GM12878 (cell line): ENCODE measurements around the gene CSRP1. TPM values are rescaled to one million over a fixed set of nuclear protein-coding genes. Genes with fewer than 3 reads are reported as not detected.
A peak's percentile ranks its signal among the peaks of the same experiment; 100 is the strongest.

ENCODE experiments used
- ATAC-seq: fragments of 200-7000 bp; cut with Tn5 transposase; 3 replicates; pipeline ENCODE4 v1.9.1; 2020; ENCODE audit warnings: mild to moderate bottlenecking, moderate library complexity
- BruUV-seq: library from RNA; stranded (reverse); fragments of 400-500 nt; replicated peaks from 2 replicates; lab custom pipeline; 2021; lab: Mats Ljungman, UMichigan
- CTCF ChIA-PET: fragments of 300-600 bp; sonication (Branson Sonifier 250); formaldehyde crosslinking; extraction: SDS; loops from one replicate; lab custom pipeline; 2021; ENCODE audit warnings: inconsistent platforms; lab: Yijun Ruan, JAX
- POLR2A ChIA-PET: fragments of 350-600 bp; formaldehyde crosslinking; extraction: SDS; loops from one replicate; lab custom pipeline; 2021; ENCODE audit warnings: inconsistent platforms; lab: Charles Lee
- RAD21 ChIA-PET: fragments of 300-600 bp; sonication (Branson Sonifier 250); formaldehyde crosslinking; loops from one replicate; lab custom pipeline; 2023; ENCODE audit warnings: antibody characterized with exemption; ENCODE audit not compliant: unreplicated experiment; lab: Charles Lee
- SMC1A ChIA-PET: fragments of 300-600 bp; sonication (Branson Sonifier 250); formaldehyde crosslinking; loops from one replicate; lab custom pipeline; 2023; ENCODE audit not compliant: unreplicated experiment, uncharacterized antibody; lab: Charles Lee
- DNase-seq: peaks from one replicate; pipeline ENCODE4 v3.0.0-alpha.2; 2011; ENCODE audit warnings: low read depth, low spot score
- FAIRE-seq: peaks from 3 replicates; lab custom pipeline; 2011; peaks lifted over from hg19 to GRCh38; lab: Jason Lieb, UNC
- H2AFZ ChIP-seq: 2 replicates; pipeline ENCODE4 v1.6.0; 2011; ENCODE audit warnings: low read depth, low read length, control low read depth; ENCODE audit not compliant: control insufficient read depth
- H3K27ac ChIP-seq: 2 replicates; pipeline ENCODE4 v1.5.1; 2011; ENCODE audit warnings: control low read depth; ENCODE audit not compliant: control insufficient read depth, insufficient read depth
- H3K27me3 ChIP-seq, 2 experiments: replicated peaks in 1 of 2; 2 replicates each; pipeline versions ENCODE4 v1.6.0 to v1.6.1; 2011; ENCODE audit warnings: low read length in 1 of 2; ENCODE audit not compliant: control insufficient read depth in 2 of 2, insufficient read depth in 2 of 2
- H3K36me3 ChIP-seq, 2 experiments: 2 replicates each; pipeline ENCODE4 v1.5.1; 2011; ENCODE audit warnings: low read length in 1 of 2; ENCODE audit not compliant: control insufficient read depth in 2 of 2, insufficient read depth in 2 of 2
- H3K4me1 ChIP-seq: 2 replicates; pipeline ENCODE4 v1.6.1; 2011; ENCODE audit warnings: mild to moderate bottlenecking, low read length, moderate library complexity, mixed read lengths; ENCODE audit not compliant: control insufficient read depth, insufficient read depth
- H3K4me2 ChIP-seq: 2 replicates; pipeline ENCODE4 v1.6.0; 2011; ENCODE audit warnings: control low read depth; ENCODE audit not compliant: control insufficient read depth, insufficient read depth
- H3K4me3 ChIP-seq: fragments of 200-600 bp; sonication (generic); 2 replicates; pipeline ENCODE4 v1.5.1; 2016
- H3K79me2 ChIP-seq: 2 replicates; pipeline ENCODE4 v1.6.0; 2011; ENCODE audit warnings: low read length; ENCODE audit not compliant: control insufficient read depth, insufficient read depth
- H3K9ac ChIP-seq: 2 replicates; pipeline ENCODE4 v1.8.0; 2011; ENCODE audit warnings: low read length, control low read depth, mixed read lengths; ENCODE audit not compliant: control insufficient read depth, insufficient read depth
- H3K9me3 ChIP-seq: replicated peaks from 3 replicates; pipeline ENCODE4 v1.5.1; 2011; ENCODE audit warnings: mild to moderate bottlenecking, low read length; ENCODE audit not compliant: control insufficient read depth, insufficient read depth
- H4K20me1 ChIP-seq: 2 replicates; pipeline ENCODE4 v1.6.0; 2011; ENCODE audit not compliant: control insufficient read depth, insufficient read depth
- CREB1 ChIP-seq: IDR thresholded peaks from 2 replicates; pipeline ENCODE4 v1.6.1; 2012; ENCODE audit warnings: low read depth, mild to moderate bottlenecking, inconsistent platforms
- FOS ChIP-seq: IDR thresholded peaks from 3 replicates; pipeline ENCODE4 v1.6.1; 2011; ENCODE audit warnings: borderline replicate concordance; ENCODE audit not compliant: insufficient read length; ENCODE audit errors: extremely low read depth
- FOXK2 ChIP-seq: fragments of 450-650 bp; IDR thresholded peaks from 2 replicates; pipeline ENCODE4 v1.6.1; 2017; ENCODE audit warnings: mild to moderate bottlenecking, moderate library complexity
- HDAC2 ChIP-seq: fragments of 200-600 bp; sonication (generic); IDR thresholded peaks from 2 replicates; pipeline ENCODE4 v1.6.1; 2017
- HSF1 ChIP-seq: fragments of 150-350 bp; IDR thresholded peaks from 2 replicates; pipeline ENCODE4 v1.6.1; 2014; ENCODE audit warnings: mild to moderate bottlenecking, low read depth, low read length
- IKZF2 ChIP-seq, 2 experiments: fragments of 450-650 bp; IDR thresholded peaks; 2 replicates each; pipeline ENCODE4 v1.6.1; 2017; ENCODE audit warnings: mild to moderate bottlenecking in 2 of 2, moderate library complexity in 2 of 2
- JUND ChIP-seq: IDR thresholded peaks from 2 replicates; pipeline ENCODE4 v1.6.1; 2012; ENCODE audit warnings: low read depth, mild to moderate bottlenecking, low read length, improper control_type of control experiment, moderate library complexity
- MYC ChIP-seq: IDR thresholded peaks from 2 replicates; pipeline ENCODE4 v1.6.1; 2011; ENCODE audit warnings: mild to moderate bottlenecking, low read length, moderate library complexity, inconsistent platforms; ENCODE audit not compliant: insufficient read depth, insufficient replicate concordance, insufficient read length, severe bottlenecking
- NBN ChIP-seq: fragments of 450-650 bp; IDR thresholded peaks from 2 replicates; pipeline ENCODE4 v1.6.1; 2016
- RFX5 ChIP-seq: IDR thresholded peaks from 2 replicates; pipeline ENCODE4 v1.6.1; 2011; ENCODE audit warnings: low read depth, low read length, improper control_type of control experiment
- SIN3A ChIP-seq: IDR thresholded peaks from 2 replicates; pipeline ENCODE4 v1.6.1; 2012; ENCODE audit warnings: low read depth, low read length, improper control_type of control experiment
- SMC3 ChIP-seq: IDR thresholded peaks from 2 replicates; pipeline ENCODE4 v1.6.1; 2011; ENCODE audit warnings: low read length, improper control_type of control experiment, borderline replicate concordance
- SREBF1 ChIP-seq: IDR thresholded peaks from 2 replicates; pipeline ENCODE4 v1.6.1; 2012; ENCODE audit warnings: mild to moderate bottlenecking, low read length
- SUZ12 ChIP-seq: fragments of 200-600 bp; sonication (generic); IDR thresholded peaks from one replicate; pipeline ENCODE4 v1.6.1; 2018; ENCODE audit warnings: antibody characterized with exemption, mild to moderate bottlenecking; ENCODE audit not compliant: unreplicated experiment
- ZBTB11 ChIP-seq: fragments of 450-650 bp; formaldehyde crosslinking; IDR thresholded peaks from 2 replicates; pipeline ENCODE4 v1.5.0; 2022; ENCODE audit warnings: mild to moderate bottlenecking, missing genetic modification characterization
- ZBTB33 ChIP-seq: fragments of 450-650 bp; IDR thresholded peaks from 2 replicates; pipeline ENCODE4 v1.6.1; 2017; ENCODE audit warnings: mild to moderate bottlenecking
- ZNF384 ChIP-seq: IDR thresholded peaks from 2 replicates; pipeline ENCODE4 v1.6.1; 2012; ENCODE audit warnings: low read depth, mild to moderate bottlenecking, low read length, improper control_type of control experiment, borderline replicate concordance
- WGBS: methylation state at CpG from one replicate; pipeline ENCODE4 v1.1.6; 2016; ENCODE audit warnings: low lambda C conversion rate; ENCODE audit not compliant: insufficient replicate concordance, insufficient coverage; ENCODE audit errors: missing lambda C conversion rate; 5-methylcytosine and 5-hydroxymethylcytosine counted together
- in situ Hi-C: fragments of 300-500 bp; cut with MboI; formaldehyde crosslinking; loops from 9 replicates; pipeline ENCODE4 v1.14.3; 2018; ENCODE audit warnings: mixed read lengths
- intact Hi-C: fragments of 100-400 bp; cut with micrococcal nuclease; formaldehyde crosslinking; loops from one replicate; pipeline ENCODE4 v1.14.2; 2022; ENCODE audit not compliant: unreplicated experiment
- polyA plus RNA-seq, 11 experiments: library from polyadenylated mRNA; depleted of rRNA in 4 of 11; unstranded in 6 of 11; stranded (reverse) in 5 of 11; fragments of >200 nt; fragmentation: Nextera tagmentation in 4 of 11; fragmentation: Illumina TruSeq in 1 of 11; extraction: Ambion mirVana in 4 of 11; extraction: Trizol in 1 of 11; gene quantifications; 1 replicate in 1 of 11; 2 replicates in 10 of 11; pipeline versions ENCODE4 v1.2.1 to v1.2.3, GENCODE V29; 2011 to 2016; ENCODE audit warnings: inconsistent platforms in 2 of 11, missing spikeins in 2 of 11, low read depth in 1 of 11
- total RNA-seq, 4 experiments: library from RNA; depleted of rRNA in 3 of 4; stranded (reverse); fragments of >200 nt in 3 of 4; fragmentation: Illumina TruSeq in 1 of 4; extraction: Trizol in 1 of 4; gene quantifications; 2 replicates each; pipeline versions ENCODE4 v1.2.1 to v1.2.3, GENCODE V29; 2013 to 2021

CSRP1 gene
- total and polyA plus RNA-seq, 10 of the 15 experiments (the other 5 are each of a cell fraction or from before 2014, with no cell fraction given), result 23.4 to 99.2 (median 80.7) TPM

GRCh38 chr1:201506092-201506491 is 831 bp downstream of the CSRP1 start:
- WGBS, result 51% methylated on average over 3 of the region's 3 CpGs
- FAIRE-seq, result no peak
- POLR2A ChIA-PET, result interaction anchor here (0.6 to 3.4 kb wide), 4 partner anchors 10 to 845 kb away, joined by 4 to 17 read pairs (median 5); partner anchors contain the start of gene PHLDA3

More at GRCh38 chr1:201506092-201506491, 831 bp downstream of the CSRP1 start:
- Histone ChIP-seq H3K4me3 (peak overlapping the region; percentile 95), H3K9ac (peak overlapping the region; percentile 83), H2AFZ (no peak overlapping the region), H3K4me1 (peaks cover 30% of the 10 kb centered on the region), H3K79me2 (peaks cover 29% of the 10 kb centered on the region), H3K9me3 (no peaks in the 10 kb centered on the region), H3K27me3 (no peaks in the 10 kb centered on the region), H3K36me3 (no peaks in the 10 kb centered on the region; a peak in 1 of 4 replicates), H3K27ac (peak overlapping the region; percentile 83; the same call in 1 of the 2 replicates), H3K4me2 (peak overlapping the region; percentile 98), H4K20me1 (no peaks in the 10 kb centered on the region)
- ChIA-PET RAD21 (interaction anchor here (1.8 to 15.3 kb wide), 2 partner anchors 24 to 58 kb away, joined by 5 to 505 read pairs; no protein-coding TSS in a partner anchor), SMC1A (interaction anchor here (1.5 to 18.7 kb wide), 4 partner anchors 9 to 58 kb away, joined by 3 to 514 read pairs (median 11); no protein-coding TSS in a partner anchor), CTCF (interaction anchor here (1.4 to 11.0 kb wide), 4 partner anchors 21 to 70 kb away, joined by 5 to 198 read pairs (median 17); no protein-coding TSS in a partner anchor)
- ATAC-seq, result no peak; the same call in 2 of the 3 replicates
- no peak for TF ChIP-seq NBN
- no peak for TF ChIP-seq MYC
- TF ChIP-seq FOXK2, result no peak
- no peak for TF ChIP-seq IKZF2 (IDR thresholded peaks at IDR 0.05)
- no peak for TF ChIP-seq SREBF1
- TF ChIP-seq ZBTB33, result no peak
- no peak for TF ChIP-seq FOS
- TF ChIP-seq HSF1, result no peak
- TF ChIP-seq RFX5, result no peak
- TF ChIP-seq ZNF384, result no peak
- TF ChIP-seq JUND, result no peak
- no peak for TF ChIP-seq HDAC2
- TF ChIP-seq ZBTB11, result no peak
- no peak for TF ChIP-seq CREB1
- TF ChIP-seq SIN3A, result no peak
- TF ChIP-seq SMC3, result no peak
- no peak for TF ChIP-seq SUZ12
- no peak for DNase-seq
- intact Hi-C loops (no loop called here), in situ Hi-C loops (no loop called here)
- no TSS peak for BruUV-seq
